HEK293 (cell line): Measurements from ENCODE around the gene LCN1.

Experiments used
- GLIS1 ChIP-seq: fragments of 450-650 bp; formaldehyde crosslinking; IDR thresholded peaks from 2 replicates; pipeline ENCODE4 v1.5.1; 2016; ENCODE audit warnings: missing biosample characterization, missing genetic modification characterization
- ZBTB11 ChIP-seq: fragments of 450-650 bp; formaldehyde crosslinking; conservative IDR thresholded peaks from 2 replicates; pipeline ENCODE4 v1.5.1; 2016; ENCODE audit warnings: low read depth, missing biosample characterization, missing genetic modification characterization
- ZBTB48 ChIP-seq: fragments of 450-650 bp; formaldehyde crosslinking; IDR thresholded peaks from 2 replicates; pipeline ENCODE4 v1.5.1; 2016; ENCODE audit warnings: missing biosample characterization, missing genetic modification characterization
- ZFP37 ChIP-seq: fragments of 450-650 bp; formaldehyde crosslinking; IDR thresholded peaks from 2 replicates; pipeline ENCODE4 v1.5.1; 2016; ENCODE audit warnings: missing biosample characterization, missing genetic modification characterization
- ZNF140 ChIP-seq: fragments of 450-650 bp; formaldehyde crosslinking; IDR thresholded peaks from 2 replicates; pipeline ENCODE4 v1.5.1; 2016; ENCODE audit warnings: missing biosample characterization, missing genetic modification characterization
- ZNF221 ChIP-seq: fragments of 450-650 bp; formaldehyde crosslinking; IDR thresholded peaks from 2 replicates; pipeline ENCODE4 v1.5.1; 2017; ENCODE audit warnings: missing biosample characterization, missing genetic modification characterization, borderline replicate concordance
- ZNF274 ChIP-seq, 2 experiments: fragments of 200-500 bp in 1 of 2; fragments of 450-650 bp in 1 of 2; sonication (Bioruptor generic) in 1 of 2; formaldehyde crosslinking in 1 of 2; IDR thresholded peaks; 2 replicates each; pipeline versions ENCODE4 v1.5.1 to v1.6.1; 2014 to 2016; ENCODE audit warnings: borderline replicate concordance in 1 of 2, inconsistent platforms in 1 of 2, low read length in 1 of 2, missing biosample characterization in 1 of 2, missing genetic modification characterization in 1 of 2
- ZNF544 ChIP-seq: fragments of 450-650 bp; formaldehyde crosslinking; IDR thresholded peaks from 2 replicates; pipeline ENCODE4 v1.5.0; 2017; ENCODE audit warnings: missing biosample characterization, missing genetic modification characterization
- ZNF670 ChIP-seq: fragments of 450-650 bp; formaldehyde crosslinking; IDR thresholded peaks from 2 replicates; pipeline ENCODE4 v1.5.1; 2016; ENCODE audit warnings: missing biosample characterization, missing genetic modification characterization, low read depth
- ZNF777 ChIP-seq: fragments of 450-650 bp; formaldehyde crosslinking; IDR thresholded peaks from 2 replicates; pipeline ENCODE4 v1.5.1; 2017; ENCODE audit warnings: missing biosample characterization, missing genetic modification characterization, borderline replicate concordance
- ZNF837 ChIP-seq: fragments of 450-650 bp; formaldehyde crosslinking; IDR thresholded peaks from 2 replicates; pipeline ENCODE4 v1.5.1; 2016; ENCODE audit warnings: missing biosample characterization, missing genetic modification characterization
- TF ChIP-seq, protein P1 (sequence below): fragments of 450-650 bp; formaldehyde crosslinking; IDR thresholded peaks from 2 replicates; pipeline ENCODE4 v1.5.1; 2016; ENCODE audit warnings: missing biosample characterization, missing genetic modification characterization

DNA sequence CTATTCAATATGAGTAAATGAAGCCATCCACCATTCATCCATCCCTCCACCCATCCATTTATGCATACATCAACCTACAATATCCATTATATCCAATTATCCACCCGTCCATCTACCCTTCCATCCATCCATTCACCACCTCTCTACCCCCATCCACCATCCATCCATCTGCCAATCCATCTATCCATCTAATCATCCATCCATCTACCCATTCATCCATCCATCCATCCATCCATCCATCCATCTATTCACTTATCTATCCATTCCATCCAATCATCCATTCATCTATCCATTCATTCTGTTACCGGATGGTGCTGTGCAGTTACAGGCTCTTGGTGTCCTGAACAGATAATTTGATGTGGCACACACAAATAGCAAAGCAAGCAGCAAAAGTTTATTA, 51.0 kb downstream of the LCN1 start:
- TF ChIP-seq, protein P1, sequence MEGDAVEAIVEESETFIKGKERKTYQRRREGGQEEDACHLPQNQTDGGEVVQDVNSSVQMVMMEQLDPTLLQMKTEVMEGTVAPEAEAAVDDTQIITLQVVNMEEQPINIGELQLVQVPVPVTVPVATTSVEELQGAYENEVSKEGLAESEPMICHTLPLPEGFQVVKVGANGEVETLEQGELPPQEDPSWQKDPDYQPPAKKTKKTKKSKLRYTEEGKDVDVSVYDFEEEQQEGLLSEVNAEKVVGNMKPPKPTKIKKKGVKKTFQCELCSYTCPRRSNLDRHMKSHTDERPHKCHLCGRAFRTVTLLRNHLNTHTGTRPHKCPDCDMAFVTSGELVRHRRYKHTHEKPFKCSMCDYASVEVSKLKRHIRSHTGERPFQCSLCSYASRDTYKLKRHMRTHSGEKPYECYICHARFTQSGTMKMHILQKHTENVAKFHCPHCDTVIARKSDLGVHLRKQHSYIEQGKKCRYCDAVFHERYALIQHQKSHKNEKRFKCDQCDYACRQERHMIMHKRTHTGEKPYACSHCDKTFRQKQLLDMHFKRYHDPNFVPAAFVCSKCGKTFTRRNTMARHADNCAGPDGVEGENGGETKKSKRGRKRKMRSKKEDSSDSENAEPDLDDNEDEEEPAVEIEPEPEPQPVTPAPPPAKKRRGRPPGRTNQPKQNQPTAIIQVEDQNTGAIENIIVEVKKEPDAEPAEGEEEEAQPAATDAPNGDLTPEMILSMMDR (tag by site-specific recombination) = no peak
- TF ChIP-seq ZNF221 (tag by site-specific recombination) = no peak
- no peak for TF ChIP-seq ZNF777 (tag by site-specific recombination)
- no peak for TF ChIP-seq ZNF670 (tag by site-specific recombination)
- no peak for TF ChIP-seq GLIS1 (tag by site-specific recombination)
- no peak for TF ChIP-seq ZNF274 (IDR thresholded peaks at IDR 0.05; ENCODE audit: low read length)
- no peak for TF ChIP-seq ZNF274 (tag by site-specific recombination; IDR thresholded peaks at IDR 0.05; ENCODE audit: borderline replicate concordance)
- TF ChIP-seq ZNF140 (tag by site-specific recombination) = no peak
- no peak for TF ChIP-seq ZBTB11 (tag by site-specific recombination)
- no peak for TF ChIP-seq ZFP37 (tag by site-specific recombination)
- no peak for TF ChIP-seq ZNF837 (tag by site-specific recombination)
- no peak for TF ChIP-seq ZNF544 (tag by site-specific recombination)
- TF ChIP-seq ZBTB48 (tag by site-specific recombination) = no peak
